Fibroblast of the aortic adventitia (primary cell): ENCODE measurements around the gene TBXA2R. TPM values are rescaled to one million over a fixed set of nuclear protein-coding genes. Genes with fewer than 3 reads are reported as not detected.

Experiments
- DNase-seq: peaks from one replicate; pipeline ENCODE4 v3.0.0-alpha.2; 2010; ENCODE audit warnings: low read depth
- H3K4me3 ChIP-seq: 2 replicates; pipeline ENCODE4 v1.5.1; 2011; ENCODE audit warnings: low read depth, mild to moderate bottlenecking, control low read depth, low read length, moderate library complexity
- total RNA-seq: library from RNA; depleted of rRNA; stranded (reverse); fragments of >200 nt; gene quantifications from 2 replicates; pipeline ENCODE4 v1.2.3, GENCODE V29; 2012; ENCODE audit warnings: low replicate concordance
- TF ChIP-seq, protein P1 (sequence below): IDR thresholded peaks from 2 replicates; pipeline ENCODE4 v1.5.1; 2011; ENCODE audit warnings: mild to moderate bottlenecking, low read length, control low read depth, inconsistent platforms; ENCODE audit not compliant: insufficient read depth

TBXA2R gene
- total RNA-seq, 1 donor = 5.0 TPM

DNA sequence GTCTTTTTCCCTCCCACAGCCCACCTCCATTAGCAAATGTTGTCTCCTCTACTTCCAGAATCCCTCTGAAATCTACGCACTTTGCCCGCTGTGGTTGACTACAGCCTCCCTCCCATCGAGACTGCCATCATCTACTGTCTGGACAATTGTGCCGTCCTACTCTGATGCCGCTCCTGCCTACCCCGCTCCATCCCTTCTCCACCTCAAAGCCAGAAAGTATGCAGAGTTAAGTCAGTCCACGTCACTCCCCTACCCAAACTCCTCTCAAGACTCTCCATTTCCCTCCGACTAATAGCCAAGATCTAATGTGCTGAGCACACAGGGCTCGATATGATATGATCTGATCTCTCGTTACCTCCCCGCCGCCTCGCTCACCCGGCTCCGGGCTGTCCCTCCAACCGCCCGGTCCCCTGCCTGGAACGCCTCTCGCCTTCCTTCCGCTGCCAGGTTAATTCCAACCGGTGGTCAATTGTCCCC, 19.4 kb upstream of the TBXA2R start:
- TF ChIP-seq, protein P1, sequence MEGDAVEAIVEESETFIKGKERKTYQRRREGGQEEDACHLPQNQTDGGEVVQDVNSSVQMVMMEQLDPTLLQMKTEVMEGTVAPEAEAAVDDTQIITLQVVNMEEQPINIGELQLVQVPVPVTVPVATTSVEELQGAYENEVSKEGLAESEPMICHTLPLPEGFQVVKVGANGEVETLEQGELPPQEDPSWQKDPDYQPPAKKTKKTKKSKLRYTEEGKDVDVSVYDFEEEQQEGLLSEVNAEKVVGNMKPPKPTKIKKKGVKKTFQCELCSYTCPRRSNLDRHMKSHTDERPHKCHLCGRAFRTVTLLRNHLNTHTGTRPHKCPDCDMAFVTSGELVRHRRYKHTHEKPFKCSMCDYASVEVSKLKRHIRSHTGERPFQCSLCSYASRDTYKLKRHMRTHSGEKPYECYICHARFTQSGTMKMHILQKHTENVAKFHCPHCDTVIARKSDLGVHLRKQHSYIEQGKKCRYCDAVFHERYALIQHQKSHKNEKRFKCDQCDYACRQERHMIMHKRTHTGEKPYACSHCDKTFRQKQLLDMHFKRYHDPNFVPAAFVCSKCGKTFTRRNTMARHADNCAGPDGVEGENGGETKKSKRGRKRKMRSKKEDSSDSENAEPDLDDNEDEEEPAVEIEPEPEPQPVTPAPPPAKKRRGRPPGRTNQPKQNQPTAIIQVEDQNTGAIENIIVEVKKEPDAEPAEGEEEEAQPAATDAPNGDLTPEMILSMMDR = no peak
- no peak for DNase-seq
- peak overlapping the region; percentile 93 for H3K4me3 ChIP-seq

DNA sequence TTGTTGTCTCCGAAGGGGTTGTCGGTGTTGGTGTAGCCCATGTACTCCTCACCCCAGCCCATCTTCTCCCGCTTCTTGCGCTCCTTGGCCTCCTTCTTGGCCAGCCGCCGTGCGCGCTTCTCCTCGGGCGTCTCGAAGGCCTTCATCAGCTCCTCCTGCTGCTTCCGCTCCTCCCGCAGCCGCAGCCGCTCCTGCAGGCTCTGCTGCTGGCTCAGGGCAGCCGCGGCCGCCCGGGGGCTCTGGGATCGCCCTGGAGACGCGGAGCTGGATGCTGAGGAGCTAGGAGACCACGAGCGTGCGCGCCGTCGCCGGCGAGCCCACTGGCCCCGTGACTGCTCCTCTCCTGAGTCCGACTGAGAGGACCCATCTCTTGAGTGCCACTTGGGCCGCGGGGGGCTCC, 17.0 kb upstream of the TBXA2R start:
- TF ChIP-seq, protein P1 = no peak
- no peak overlapping the region for H3K4me3 ChIP-seq
- DNase-seq = no peak

DNA sequence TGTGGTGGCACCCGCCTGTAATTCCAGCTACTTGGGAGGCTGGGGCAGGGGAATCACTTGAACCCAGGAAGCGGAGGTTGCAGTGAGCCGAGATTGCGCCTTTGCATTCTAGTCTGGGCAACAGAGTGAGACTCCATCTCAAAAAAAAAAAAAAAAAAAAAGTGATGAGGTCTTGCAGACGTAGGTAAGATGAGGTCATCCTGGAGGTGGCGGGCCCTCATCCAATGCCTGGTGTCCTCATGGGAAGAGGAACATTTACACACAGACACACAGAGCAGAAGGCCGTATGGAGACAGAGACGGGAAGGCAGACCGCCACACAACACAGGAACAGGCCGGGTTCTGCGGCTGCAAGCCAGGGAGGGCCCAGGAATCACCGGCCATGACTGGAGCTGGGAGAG, 15.5 kb upstream of the TBXA2R start:
- TF ChIP-seq, protein P1 = no peak
- H3K4me3 ChIP-seq = no peak overlapping the region

DNA sequence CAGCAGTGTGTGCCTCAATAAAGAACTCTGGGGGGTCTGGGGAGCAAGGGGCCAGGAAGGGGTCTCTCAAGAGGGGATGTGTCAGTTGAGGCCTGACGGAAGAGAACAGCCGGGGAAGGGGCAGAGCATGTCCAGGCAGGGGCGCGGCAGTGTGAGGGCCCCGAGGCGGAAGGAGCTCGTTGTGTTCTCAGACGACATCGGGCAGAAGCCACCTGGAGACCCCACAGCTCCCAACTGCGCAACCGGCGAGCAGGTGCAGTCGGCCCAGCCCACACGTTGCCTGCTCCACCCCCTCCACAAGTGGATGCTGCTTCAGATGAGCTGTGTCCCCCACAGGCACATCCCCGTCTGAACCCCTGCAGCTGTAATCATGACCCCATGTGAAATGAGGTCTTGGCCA, 15.0 kb upstream of the TBXA2R start:
- no peak for DNase-seq
- TF ChIP-seq, protein P1 = no peak
- no peak overlapping the region for H3K4me3 ChIP-seq

More for the DNA sequence above, 15.5 kb upstream of the TBXA2R start:
- no peak for DNase-seq

GRCh38 chr19:3620817-3621547, 14.3 kb upstream of the TBXA2R start:
- TF ChIP-seq, protein P1 = no peak
- H3K4me3 ChIP-seq = no peak overlapping the region
- DNase-seq = no peak

GRCh38 chr19:3620145-3620816, 13.6 kb upstream of the TBXA2R start:
- DNase-seq = no peak
- no peak overlapping the region for H3K4me3 ChIP-seq
- TF ChIP-seq, protein P1 = no peak

GRCh38 chr19:3619631-3620012, 12.9 kb upstream of the TBXA2R start:
- DNase-seq = no peak
- no peak overlapping the region for H3K4me3 ChIP-seq
- TF ChIP-seq, protein P1 = no peak
